Measurements from ENCODE around the gene PBX1. TPM values are rescaled to one million over a fixed set of nuclear protein-coding genes. Genes with fewer than 3 reads are reported as not detected.

Gene PBX1
- total RNA-seq, 4 donors from 2014 or later = 25.8 to 31.0 (median 27.1) TPM

DNA sequence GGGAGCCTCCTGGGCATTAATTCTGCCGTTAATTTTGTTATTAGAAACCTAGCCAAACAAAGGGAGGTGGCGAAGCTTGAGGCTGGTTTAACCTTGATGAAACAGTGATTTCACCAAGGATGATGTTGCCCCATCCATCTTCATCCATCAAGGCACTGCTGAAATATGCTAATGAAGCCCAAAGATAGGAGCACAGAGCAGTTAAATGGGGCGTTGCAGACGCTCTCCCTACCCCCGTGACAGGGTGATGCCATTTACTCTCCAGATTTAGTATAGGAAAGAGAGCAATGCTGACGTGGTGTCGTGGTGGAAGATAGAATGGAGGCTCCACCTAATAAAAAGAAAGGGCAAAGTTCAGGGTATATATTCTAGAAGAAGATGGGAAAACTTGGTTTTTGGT is 84.0 kb downstream of the PBX1 start:
- Histone ChIP-seq H3K4me1 (peaks cover 0 to 37% (median 0%) of the 10 kb centered on the region in 4 donors), H3K27ac (no peak overlapping the region), H3K36me3 (no peaks in the 10 kb centered on the region), H3K4me3 (no peak overlapping the region), H3K27me3 (no peaks in the 10 kb centered on the region), H3K9me3 (no peaks in the 10 kb centered on the region)
- WGBS, 2 donors = 76 to 88% methylated on average over 7 of the region's 7 CpGs
- TF ChIP-seq EP300 (IDR thresholded peaks at IDR 0.05) (no peak), POLR2A (IDR thresholded peaks at IDR 0.05) (no peak)
- TF ChIP-seq, protein P1, sequence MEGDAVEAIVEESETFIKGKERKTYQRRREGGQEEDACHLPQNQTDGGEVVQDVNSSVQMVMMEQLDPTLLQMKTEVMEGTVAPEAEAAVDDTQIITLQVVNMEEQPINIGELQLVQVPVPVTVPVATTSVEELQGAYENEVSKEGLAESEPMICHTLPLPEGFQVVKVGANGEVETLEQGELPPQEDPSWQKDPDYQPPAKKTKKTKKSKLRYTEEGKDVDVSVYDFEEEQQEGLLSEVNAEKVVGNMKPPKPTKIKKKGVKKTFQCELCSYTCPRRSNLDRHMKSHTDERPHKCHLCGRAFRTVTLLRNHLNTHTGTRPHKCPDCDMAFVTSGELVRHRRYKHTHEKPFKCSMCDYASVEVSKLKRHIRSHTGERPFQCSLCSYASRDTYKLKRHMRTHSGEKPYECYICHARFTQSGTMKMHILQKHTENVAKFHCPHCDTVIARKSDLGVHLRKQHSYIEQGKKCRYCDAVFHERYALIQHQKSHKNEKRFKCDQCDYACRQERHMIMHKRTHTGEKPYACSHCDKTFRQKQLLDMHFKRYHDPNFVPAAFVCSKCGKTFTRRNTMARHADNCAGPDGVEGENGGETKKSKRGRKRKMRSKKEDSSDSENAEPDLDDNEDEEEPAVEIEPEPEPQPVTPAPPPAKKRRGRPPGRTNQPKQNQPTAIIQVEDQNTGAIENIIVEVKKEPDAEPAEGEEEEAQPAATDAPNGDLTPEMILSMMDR (IDR thresholded peaks at IDR 0.05) = no peak
- no peak for DNase-seq (ENCODE audit: low spot score in 2 of 2)

DNA sequence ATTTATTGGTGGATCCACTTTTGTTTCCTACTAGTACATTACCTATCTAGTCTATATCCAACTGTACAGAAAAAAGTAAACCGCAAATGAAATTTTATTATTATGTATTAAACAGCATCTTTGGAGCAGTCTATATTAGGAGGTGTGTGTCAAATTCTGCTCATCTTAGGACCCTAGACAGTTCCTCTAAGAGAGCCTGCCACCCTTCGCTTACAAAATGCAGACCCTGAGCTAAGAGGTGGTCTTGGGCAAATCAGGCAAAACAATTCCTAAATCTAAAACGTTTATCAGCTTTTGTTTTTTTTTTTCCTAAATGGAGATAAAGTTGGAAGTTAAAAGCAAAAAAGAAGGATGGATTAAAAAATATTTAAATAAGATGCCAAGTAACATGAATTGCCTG is 85.3 kb downstream of the PBX1 start:
- Histone ChIP-seq H3K27ac (no peak overlapping the region), H3K4me1 (peaks cover 0 to 35% (median 2%) of the 10 kb centered on the region in 4 donors)
- 69 to 72% methylated on average over 3 of the region's 3 CpGs for WGBS, 2 donors

DNA sequence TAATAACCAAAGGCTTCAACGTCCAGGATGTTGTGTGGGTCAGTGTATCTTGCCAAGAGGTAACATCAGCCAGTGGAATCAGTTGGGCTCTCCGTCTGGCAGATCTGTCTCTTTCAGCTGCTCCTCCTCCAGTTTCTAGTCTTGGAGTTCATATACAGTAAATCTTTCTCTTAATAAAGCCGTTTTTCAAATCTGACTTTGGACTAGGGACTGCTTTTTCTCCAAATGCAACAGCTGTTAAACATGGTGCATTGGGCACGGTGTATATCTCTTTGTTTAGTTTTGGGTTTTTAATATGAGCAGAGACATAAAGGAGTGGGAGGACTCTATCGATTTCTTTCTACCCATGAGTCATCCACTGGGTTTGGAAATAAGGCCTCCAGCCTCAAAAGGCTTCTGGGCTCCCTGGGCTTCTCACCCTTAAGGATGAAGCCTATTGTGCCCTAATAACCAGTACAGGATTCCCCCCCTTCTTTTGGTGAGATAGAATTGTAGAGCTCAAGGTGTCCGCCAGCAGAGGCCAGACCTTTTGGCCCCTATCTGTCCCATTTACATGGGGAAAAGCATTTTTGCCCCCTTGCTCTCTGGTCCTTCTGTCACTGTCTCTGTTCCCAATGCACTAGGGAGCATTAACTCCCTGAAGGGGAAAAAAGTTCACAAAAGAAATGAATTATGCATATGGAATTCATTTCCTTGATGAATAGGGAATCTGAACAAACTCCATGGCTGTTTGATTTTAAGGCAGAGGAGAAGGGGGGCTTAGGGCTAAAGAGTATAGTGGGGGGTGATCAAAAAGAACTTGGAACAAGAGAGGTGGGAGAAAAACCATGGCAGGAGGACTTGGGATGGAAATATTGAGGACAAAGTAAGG is 86.0 kb downstream of the PBX1 start:
- H3K4me1 ChIP-seq = peaks cover 0 to 35% (median 2%) of the 10 kb centered on the region in 4 donors
- WGBS, 2 donors = 31 to 32% methylated on average over 6 of the region's 6 CpGs

More for the DNA sequence above, 85.3 kb downstream of the PBX1 start:
- no peaks in the 10 kb centered on the region for H3K27me3 ChIP-seq
- DNase-seq (ENCODE audit: low spot score in 2 of 2) = no peak
- no peak overlapping the region for H3K4me3 ChIP-seq
- H3K9me3 ChIP-seq = no peaks in the 10 kb centered on the region
- H3K36me3 ChIP-seq = no peaks in the 10 kb centered on the region
- TF ChIP-seq EP300 (IDR thresholded peaks at IDR 0.05) (no peak), POLR2A (IDR thresholded peaks at IDR 0.05) (no peak)
- TF ChIP-seq, protein P1 (IDR thresholded peaks at IDR 0.05) = no peak

DNA sequence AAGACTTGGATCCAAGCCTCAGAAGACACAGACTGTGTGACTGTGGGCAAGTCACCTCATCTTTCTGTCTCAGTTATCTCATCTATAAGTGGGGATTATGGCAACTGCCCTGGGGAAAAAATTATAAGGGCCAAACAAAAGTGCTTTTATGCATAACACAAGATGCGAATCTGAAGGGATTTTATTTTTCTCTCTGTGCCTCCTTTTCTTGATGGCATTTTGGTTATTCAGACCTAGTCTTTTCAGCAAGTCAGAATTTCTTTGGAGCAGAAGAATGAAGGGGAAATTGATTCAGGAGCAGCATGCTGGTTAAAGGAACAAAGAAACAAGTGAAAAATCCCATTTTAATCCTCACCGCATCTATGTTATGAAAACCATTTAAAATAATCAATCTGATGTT is 86.9 kb downstream of the PBX1 start:
- no peak overlapping the region for H3K27ac ChIP-seq

More for the DNA sequence above, 86.0 kb downstream of the PBX1 start:
- Histone ChIP-seq H3K27ac (peak overlapping the region in 1 of 4 donors; percentile 52), H3K36me3 (no peaks in the 10 kb centered on the region), H3K9me3 (no peaks in the 10 kb centered on the region), H3K4me3 (no peak overlapping the region), H3K27me3 (no peaks in the 10 kb centered on the region)
- no peak for DNase-seq (ENCODE audit: low spot score in 2 of 2)
- TF ChIP-seq EP300 (IDR thresholded peaks at IDR 0.05) (no peak), POLR2A (IDR thresholded peaks at IDR 0.05) (no peak)
- TF ChIP-seq, protein P1 (IDR thresholded peaks at IDR 0.05) = no peak

More for the DNA sequence above, 86.9 kb downstream of the PBX1 start:
- TF ChIP-seq, protein P1 (IDR thresholded peaks at IDR 0.05) = no peak
- no peak for TF ChIP-seq EP300 (IDR thresholded peaks at IDR 0.05)
- TF ChIP-seq POLR2A (IDR thresholded peaks at IDR 0.05) = no peak
- no peaks in the 10 kb centered on the region for H3K27me3 ChIP-seq
- DNase-seq (ENCODE audit: low spot score in 2 of 2) = no peak
- no peaks in the 10 kb centered on the region for H3K9me3 ChIP-seq
- peaks cover 0 to 34% (median 2%) of the 10 kb centered on the region in 4 donors for H3K4me1 ChIP-seq
- no peak overlapping the region for H3K4me3 ChIP-seq
- no peaks in the 10 kb centered on the region for H3K36me3 ChIP-seq
- 75 to 80% methylated on average over 2 of the region's 2 CpGs for WGBS, 2 donors
